Nephron progenitor cell (in vitro differentiated cells): ENCODE data around the gene RAB25.

Experiments used
- DNase-seq: peaks from one replicate; pipeline ENCODE4 v3.0.0; 2021
- H3K27ac Mint-ChIP-seq: 2 replicates; pipeline ENCODE4 v1.8.0; 2021; ENCODE audit warnings: mild to moderate bottlenecking, moderate library complexity, mixed read lengths
- H3K27me3 Mint-ChIP-seq: 2 replicates; pipeline ENCODE4 v1.8.0; 2021; ENCODE audit warnings: mild to moderate bottlenecking, low read depth, mixed read lengths; ENCODE audit not compliant: poor library complexity
- H3K36me3 Mint-ChIP-seq: 2 replicates; pipeline ENCODE4 v1.8.0; 2021; ENCODE audit warnings: low read depth, mixed read lengths
- H3K4me1 Mint-ChIP-seq: 2 replicates; pipeline ENCODE4 v1.8.0; 2021; ENCODE audit warnings: mixed read lengths
- H3K4me3 Mint-ChIP-seq: 2 replicates; pipeline ENCODE4 v1.8.0; 2021; ENCODE audit warnings: mild to moderate bottlenecking, moderate library complexity, mixed read lengths
- H3K9me3 Mint-ChIP-seq: 2 replicates; pipeline ENCODE4 v1.8.0; 2021; ENCODE audit warnings: mild to moderate bottlenecking, moderate library complexity, mixed read lengths
- TF ChIP-seq, protein P1 (sequence below): fragments of 200-600 bp; sonication (generic); IDR thresholded peaks from 2 replicates; pipeline ENCODE4 v1.5.0; 2021; ENCODE audit warnings: antibody characterized with exemption

The RAB25 gene

DNA sequence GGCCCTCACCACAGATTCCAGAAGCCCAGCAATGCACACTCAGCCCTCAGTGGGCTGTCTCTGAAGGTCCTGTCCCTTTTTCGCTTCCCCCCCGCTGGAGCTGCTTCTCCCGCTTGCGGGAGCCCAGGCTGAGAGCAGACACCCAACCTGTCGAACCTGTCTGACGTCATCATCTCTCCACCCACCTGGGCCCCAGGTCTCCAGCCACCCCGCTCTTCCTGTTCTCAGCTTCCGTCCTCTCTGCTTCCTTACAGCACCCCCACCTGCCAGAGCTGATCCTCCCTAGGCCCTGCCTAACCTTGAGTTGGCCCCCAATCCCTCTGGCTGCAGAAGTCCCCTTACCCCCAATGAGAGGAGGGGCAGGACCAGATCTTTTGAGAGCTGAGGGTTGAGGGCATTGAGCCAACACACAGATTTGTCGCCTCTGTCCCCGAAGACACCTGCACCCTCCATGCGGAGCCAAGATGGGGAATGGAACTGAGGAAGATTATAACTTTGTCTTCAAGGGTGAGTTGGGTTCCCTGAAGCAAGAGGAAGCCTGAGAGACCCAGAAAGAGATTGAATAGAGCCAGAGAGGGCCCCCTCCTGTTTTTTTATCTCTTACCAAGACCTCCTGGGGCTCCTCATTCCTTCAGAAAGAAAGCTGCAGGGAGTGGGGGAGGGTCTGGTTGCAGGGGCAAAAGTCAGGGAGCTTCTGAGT is at the start of gene RAB25:
RAB25 (plus strand) TSS at position 224 of the 700 bp plus-strand sequence; CDS start at position 465, 241 bp downstream.
- Mint-ChIP-seq H3K36me3 (peaks cover 12% of the 10 kb centered on the region), H3K4me1 (peaks cover 29% of the 10 kb centered on the region), H3K4me3 (peak within 1 kb of the TSS; percentile 57), H3K27me3 (peaks cover 10% of the 10 kb centered on the region), H3K9me3 (no peaks in the 10 kb centered on the region), H3K27ac (peak within 1 kb of the TSS; percentile 66)
- TF ChIP-seq, protein P1, sequence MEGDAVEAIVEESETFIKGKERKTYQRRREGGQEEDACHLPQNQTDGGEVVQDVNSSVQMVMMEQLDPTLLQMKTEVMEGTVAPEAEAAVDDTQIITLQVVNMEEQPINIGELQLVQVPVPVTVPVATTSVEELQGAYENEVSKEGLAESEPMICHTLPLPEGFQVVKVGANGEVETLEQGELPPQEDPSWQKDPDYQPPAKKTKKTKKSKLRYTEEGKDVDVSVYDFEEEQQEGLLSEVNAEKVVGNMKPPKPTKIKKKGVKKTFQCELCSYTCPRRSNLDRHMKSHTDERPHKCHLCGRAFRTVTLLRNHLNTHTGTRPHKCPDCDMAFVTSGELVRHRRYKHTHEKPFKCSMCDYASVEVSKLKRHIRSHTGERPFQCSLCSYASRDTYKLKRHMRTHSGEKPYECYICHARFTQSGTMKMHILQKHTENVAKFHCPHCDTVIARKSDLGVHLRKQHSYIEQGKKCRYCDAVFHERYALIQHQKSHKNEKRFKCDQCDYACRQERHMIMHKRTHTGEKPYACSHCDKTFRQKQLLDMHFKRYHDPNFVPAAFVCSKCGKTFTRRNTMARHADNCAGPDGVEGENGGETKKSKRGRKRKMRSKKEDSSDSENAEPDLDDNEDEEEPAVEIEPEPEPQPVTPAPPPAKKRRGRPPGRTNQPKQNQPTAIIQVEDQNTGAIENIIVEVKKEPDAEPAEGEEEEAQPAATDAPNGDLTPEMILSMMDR: no peak
- no peak for DNase-seq

GRCh38 chr1:156012051-156012817 is 48.7 kb upstream of the RAB25 start:
- H3K4me3 Mint-ChIP-seq: no peak overlapping the region
- H3K36me3 Mint-ChIP-seq: peaks cover 75% of the 10 kb centered on the region
- no peaks in the 10 kb centered on the region for H3K9me3 Mint-ChIP-seq
- no peak overlapping the region for H3K27ac Mint-ChIP-seq
- no peaks in the 10 kb centered on the region for H3K27me3 Mint-ChIP-seq
- peaks cover 28% of the 10 kb centered on the region for H3K4me1 Mint-ChIP-seq
- TF ChIP-seq, protein P1: no peak
- DNase-seq: no peak

- Mint-ChIP-seq H3K27ac (peak overlapping the region; percentile 66), H3K4me1 (peaks cover 27% of the 10 kb centered on the region), H3K36me3 (peaks cover 85% of the 10 kb centered on the region), H3K9me3 (no peaks in the 10 kb centered on the region), H3K4me3 (no peak overlapping the region), H3K27me3 (no peaks in the 10 kb centered on the region)
- DNase-seq: no peak
- TF ChIP-seq, protein P1: no peak
These were observed 46.1 kb upstream of the RAB25 start for GRCh38 chr1:156014829-156015228.

GRCh38 chr1:156019946-156020292 is 41.0 kb upstream of the RAB25 start:
- no peak for DNase-seq
- H3K36me3 Mint-ChIP-seq: peaks cover 45% of the 10 kb centered on the region
- peaks cover 15% of the 10 kb centered on the region for H3K27me3 Mint-ChIP-seq
- H3K9me3 Mint-ChIP-seq: no peaks in the 10 kb centered on the region
- TF ChIP-seq, protein P1: no peak
- H3K4me3 Mint-ChIP-seq: peak overlapping the region; percentile 94
- H3K4me1 Mint-ChIP-seq: peaks cover 27% of the 10 kb centered on the region
- H3K27ac Mint-ChIP-seq: peak overlapping the region; percentile 93

GRCh38 chr1:156020293-156021092 is 40.5 kb upstream of the RAB25 start, which contains the start of gene SSR2:
SSR2 (minus strand) TSS chr1:156020951; CDS start chr1:156020167, 784 bp downstream.
- DNase-seq: peak; percentile 82
- Mint-ChIP-seq H3K9me3 (no peaks in the 10 kb centered on the region), H3K36me3 (peaks cover 43% of the 10 kb centered on the region), H3K27ac (peak within 1 kb of the TSS; percentile 93), H3K4me3 (peak within 1 kb of the TSS; percentile 94), H3K4me1 (peaks cover 27% of the 10 kb centered on the region), H3K27me3 (peaks cover 15% of the 10 kb centered on the region)
- TF ChIP-seq, protein P1: no peak
